Loucy (cell line): ENCODE results near the gene ETNPPL.

ENCODE experiments used
- CTCF ChIP-seq: fragments of 200-600 bp; sonication (generic); conservative IDR thresholded peaks from 2 replicates; pipeline ENCODE4 v1.5.1; 2014; ENCODE audit warnings: mild to moderate bottlenecking, antibody characterized with exemption, low read length
- EZH2phosphoT487 ChIP-seq: fragments of 200-600 bp; IDR thresholded peaks from 2 replicates; pipeline ENCODE4 v1.6.1; 2018; ENCODE audit warnings: antibody characterized with exemption, mild to moderate bottlenecking, moderate library complexity, borderline replicate concordance

- TF ChIP-seq CTCF (no peak), EZH2phosphoT487 (no peak)
Measured at GRCh38 chr4:108786351-108786750, 23.5 kb upstream of the ETNPPL start.
